ENCODE measurements around the gene ECHS1. TPM values are rescaled to one million over a fixed set of nuclear protein-coding genes. Genes with fewer than 3 reads are reported as not detected.

Gene ECHS1
- total RNA-seq, 4 donors from 2014 or later, result 44.2 to 64.9 (median 54.7) TPM

DNA sequence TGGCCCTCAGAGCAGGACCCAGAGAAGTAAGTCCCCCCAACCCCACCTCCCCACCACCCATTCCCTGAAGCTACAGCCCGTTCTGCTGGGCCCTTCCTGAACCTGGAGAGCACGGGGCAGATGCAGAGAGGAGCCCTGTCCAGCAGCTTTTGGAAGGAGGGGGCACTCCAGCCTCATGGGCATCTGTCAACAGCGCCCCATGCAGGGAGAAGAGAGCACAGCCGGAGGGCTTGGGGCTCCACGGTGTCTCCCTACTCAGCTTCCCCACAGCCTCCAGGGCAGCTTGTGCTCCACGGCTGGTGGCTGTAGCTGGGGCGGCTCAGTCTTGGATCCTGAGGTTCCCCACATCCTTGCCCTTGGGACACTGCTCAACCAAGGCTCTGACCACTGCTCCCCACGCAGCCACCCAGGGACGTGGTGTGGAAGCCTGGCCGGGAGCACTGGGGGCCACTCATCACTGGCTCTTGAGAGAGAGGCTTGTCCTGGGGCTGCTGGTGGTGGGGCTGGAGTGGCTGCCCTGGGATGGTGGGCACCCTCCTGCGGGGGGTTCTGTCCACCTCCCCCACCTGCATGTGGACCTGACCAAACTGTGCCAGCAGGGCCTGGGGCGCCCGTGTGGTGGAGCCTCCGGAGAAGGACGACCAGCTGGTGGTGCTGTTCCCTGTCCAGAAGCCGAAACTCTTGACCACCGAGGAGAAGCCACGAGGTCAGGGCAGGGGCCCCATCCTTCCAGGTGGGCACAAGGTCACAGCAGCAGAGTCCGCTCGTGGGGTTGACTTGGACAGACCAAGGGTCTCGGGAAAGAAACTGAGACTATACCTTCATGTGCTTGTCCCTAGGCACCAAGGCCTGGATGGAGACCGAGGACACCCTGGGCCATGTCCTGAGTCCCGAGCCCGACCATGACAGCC is 21.5 kb downstream of the ECHS1 start:
- no peak overlapping the region for H3K27ac ChIP-seq
- H3K27me3 ChIP-seq, result peaks cover 25% of the 10 kb centered on the region
- no peaks in the 10 kb centered on the region for H3K9me3 ChIP-seq
- peaks cover 21% of the 10 kb centered on the region for H3K4me1 ChIP-seq
- TF ChIP-seq POLR2A (IDR thresholded peaks at IDR 0.05) (no peak), EP300 (IDR thresholded peaks at IDR 0.05) (no peak), CTCF (IDR thresholded peaks at IDR 0.05) (no peak), POLR2AphosphoS5 (IDR thresholded peaks at IDR 0.05) (no peak)
- no peaks in the 10 kb centered on the region for H3K36me3 ChIP-seq
- DNase-seq (ENCODE audit: low spot score in 2 of 2), result peak in 1 of 2 donors; percentile 56
- 77% methylated on average over 17 of the region's 24 CpGs for WGBS
- H3K4me3 ChIP-seq, result no peak overlapping the region

DNA sequence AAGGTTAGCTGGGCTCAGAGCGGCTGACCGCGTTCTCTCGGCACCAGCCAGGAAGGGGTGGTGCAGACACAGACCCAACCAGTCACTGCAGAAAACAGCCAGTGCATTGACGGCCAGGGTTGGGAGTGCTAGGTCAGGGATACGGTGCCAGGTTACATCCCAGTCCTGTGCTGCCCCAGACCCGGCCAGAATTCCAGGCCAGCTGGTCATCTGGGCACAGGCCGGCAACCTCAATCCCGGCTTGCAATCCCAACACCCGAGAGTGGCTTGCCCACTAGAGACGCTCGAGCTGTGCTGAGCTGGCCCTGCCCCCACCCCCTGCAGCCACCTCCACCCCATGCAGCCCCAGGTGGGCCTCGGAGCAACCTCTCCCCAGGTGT is 22.2 kb downstream of the ECHS1 start:
- Histone ChIP-seq H3K9me3 (no peaks in the 10 kb centered on the region), H3K4me1 (peaks cover 14% of the 10 kb centered on the region), H3K36me3 (no peaks in the 10 kb centered on the region), H3K27me3 (peaks cover 30% of the 10 kb centered on the region), H3K27ac (no peak overlapping the region), H3K4me3 (no peak overlapping the region)
- 63% methylated on average over 3 of the region's 13 CpGs for WGBS
- no peak for DNase-seq (ENCODE audit: low spot score in 2 of 2)
- TF ChIP-seq EP300 (IDR thresholded peaks at IDR 0.05) (no peak), CTCF (IDR thresholded peaks at IDR 0.05) (no peak), POLR2AphosphoS5 (IDR thresholded peaks at IDR 0.05) (no peak), POLR2A (IDR thresholded peaks at IDR 0.05) (no peak)

DNA sequence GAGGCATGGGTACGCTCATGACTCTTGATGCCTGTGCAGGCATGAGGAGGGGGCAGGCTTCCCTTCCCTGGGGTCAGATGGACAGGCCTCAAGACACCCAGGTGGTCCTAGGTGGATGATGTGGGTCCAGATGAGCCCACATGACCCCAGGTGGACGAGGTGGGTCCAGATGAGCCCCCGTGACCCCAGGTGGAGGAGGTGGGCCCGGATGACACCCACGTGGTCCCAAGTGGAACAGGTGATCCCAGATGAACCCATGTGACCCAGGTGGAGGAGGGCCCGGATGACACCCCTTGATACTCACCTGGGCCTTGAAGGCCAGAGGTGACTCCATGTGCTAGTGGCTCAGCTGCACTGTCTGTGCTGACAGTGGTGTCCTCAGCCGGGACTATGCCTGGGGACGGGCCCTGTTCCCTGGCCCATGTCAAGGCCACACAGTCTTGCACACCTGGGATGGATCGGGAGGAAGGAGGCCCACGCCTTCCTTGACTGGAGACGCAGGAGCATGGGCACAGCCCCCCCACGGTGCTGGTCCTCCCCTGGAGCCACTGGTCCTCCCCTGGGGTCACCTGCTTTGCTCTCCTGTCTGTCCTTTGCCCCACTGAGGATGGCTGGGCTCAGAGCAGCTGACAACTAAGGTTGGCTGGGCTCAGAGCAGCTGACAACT is 22.7 kb downstream of the ECHS1 start:
- TF ChIP-seq CTCF (IDR thresholded peaks at IDR 0.05) (no peak), POLR2AphosphoS5 (IDR thresholded peaks at IDR 0.05) (no peak), EP300 (IDR thresholded peaks at IDR 0.05) (no peak), POLR2A (IDR thresholded peaks at IDR 0.05) (no peak)
- H3K27ac ChIP-seq, result no peak overlapping the region
- DNase-seq (ENCODE audit: low spot score in 2 of 2), result peak in 1 of 2 donors; percentile 56
- 83% methylated on average over 1 of the region's 12 CpGs for WGBS
- H3K36me3 ChIP-seq, result no peaks in the 10 kb centered on the region
- no peak overlapping the region for H3K4me3 ChIP-seq
- peaks cover 30% of the 10 kb centered on the region for H3K27me3 ChIP-seq
- peaks cover 13% of the 10 kb centered on the region for H3K4me1 ChIP-seq
- H3K9me3 ChIP-seq, result no peaks in the 10 kb centered on the region

DNA sequence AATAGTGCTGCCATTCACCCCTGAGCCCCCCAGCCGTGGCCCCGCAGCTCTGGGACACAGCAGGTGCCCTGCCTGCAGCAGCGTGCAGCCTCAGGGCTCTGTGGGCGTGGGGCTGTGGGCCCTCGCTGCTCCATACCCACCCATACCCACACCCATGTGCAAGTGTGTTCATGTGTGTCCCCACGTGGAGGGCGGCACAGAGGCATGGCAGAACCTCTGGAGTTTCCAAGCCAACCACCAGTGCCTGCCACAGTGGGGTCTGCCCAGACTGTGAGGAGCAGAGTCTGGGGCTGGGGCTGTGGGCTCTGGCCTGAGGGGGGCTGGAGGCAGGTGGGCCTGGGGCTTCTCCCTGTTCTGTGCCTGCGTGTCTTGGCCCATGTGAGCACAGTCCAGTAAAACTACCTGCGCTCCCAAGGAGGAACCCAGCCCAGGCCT is 23.6 kb downstream of the ECHS1 start:
- Histone ChIP-seq H3K27me3 (peaks cover 30% of the 10 kb centered on the region), H3K27ac (no peak overlapping the region), H3K9me3 (no peaks in the 10 kb centered on the region), H3K36me3 (no peaks in the 10 kb centered on the region), H3K4me1 (peaks cover 13% of the 10 kb centered on the region), H3K4me3 (no peak overlapping the region)
- WGBS, result 44% methylated on average over 5 of the region's 9 CpGs
- DNase-seq (ENCODE audit: low spot score in 2 of 2), result peak in 1 of 2 donors; percentile 49
- TF ChIP-seq CTCF (IDR thresholded peaks at IDR 0.05) (no peak), POLR2AphosphoS5 (IDR thresholded peaks at IDR 0.05) (no peak), POLR2A (IDR thresholded peaks at IDR 0.05) (no peak), EP300 (IDR thresholded peaks at IDR 0.05) (no peak)

- Histone ChIP-seq H3K4me3 (no peak overlapping the region), H3K36me3 (no peaks in the 10 kb centered on the region), H3K27me3 (peaks cover 30% of the 10 kb centered on the region), H3K4me1 (peaks cover 13% of the 10 kb centered on the region), H3K9me3 (no peaks in the 10 kb centered on the region), H3K27ac (no peak overlapping the region)
- TF ChIP-seq POLR2AphosphoS5 (IDR thresholded peaks at IDR 0.05) (no peak), EP300 (IDR thresholded peaks at IDR 0.05) (no peak)
- no peak for DNase-seq (ENCODE audit: low spot score in 2 of 2)
- WGBS, result 66% methylated on average over 8 of the region's 8 CpGs
These were observed 24.0 kb downstream of the ECHS1 start for GRCh38 chr10:133349160-133349568.

Measured in suprapubic skin (tissue), 4 donors.